Heart left ventricle (tissue), 16 donors: ENCODE data around the gene DRC7. TPM values are rescaled to one million over a fixed set of nuclear protein-coding genes. Genes with fewer than 3 reads are reported as not detected.

Experiments
- ATAC-seq, 4 donors: fragments of 200-7000 bp; cut with Tn5 transposase; one replicate each; pipeline ENCODE4 v1.9.1; 2020 to 2022; ENCODE audit warnings: moderate library complexity in 4 of 4, mild to moderate bottlenecking in 3 of 4, moderate number of reproducible peaks in 1 of 4
- DNase-seq, 5 donors: peaks; one replicate each; pipeline ENCODE4 v3.0.0-alpha.2; 2020
- H3K27ac ChIP-seq, 12 donors: fragments of 200-600 bp; sonication (generic) in 4 of 12; one replicate each; pipeline versions ENCODE4 v1.5.0 to v1.8.0; 2016 to 2022; ENCODE audit warnings: mild to moderate bottlenecking in 2 of 12
- H3K27me3 ChIP-seq, 9 donors: fragments of 200-600 bp; sonication (generic) in 2 of 9; one replicate each; pipeline versions ENCODE4 v1.5.1 to v1.8.0; 2016 to 2022; ENCODE audit warnings: mild to moderate bottlenecking in 3 of 9
- H3K36me3 ChIP-seq, 9 donors: fragments of 200-600 bp; sonication (generic) in 2 of 9; one replicate each; pipeline versions ENCODE4 v1.5.0 to v1.8.0; 2018 to 2022; ENCODE audit warnings: mild to moderate bottlenecking in 2 of 9
- H3K4me1 ChIP-seq, 12 donors: fragments of 200-600 bp; sonication (generic) in 4 of 12; one replicate each; pipeline versions ENCODE4 v1.5.0 to v1.8.0; 2016 to 2022; ENCODE audit warnings: mild to moderate bottlenecking in 3 of 12
- H3K4me3 ChIP-seq, 12 donors: fragments of 200-600 bp; sonication (generic) in 4 of 12; one replicate each; pipeline versions ENCODE4 v1.5.0 to v1.8.0; 2017 to 2022; ENCODE audit warnings: mild to moderate bottlenecking in 9 of 12, moderate library complexity in 4 of 12
- H3K9me3 ChIP-seq, 12 donors: fragments of 200-600 bp; sonication (generic) in 4 of 12; one replicate each; pipeline versions ENCODE4 v1.5.0 to v1.8.0; 2016 to 2022; ENCODE audit warnings: mild to moderate bottlenecking in 1 of 12
- CTCF ChIP-seq, 12 donors: fragments of 200-600 bp; sonication (generic) in 4 of 12; IDR thresholded peaks; one replicate each; pipeline versions ENCODE4 v1.5.0 to v1.8.0; 2018 to 2022; ENCODE audit warnings: antibody characterized with exemption in 12 of 12, mild to moderate bottlenecking in 5 of 12
- POLR2A ChIP-seq, 2 donors: fragments of 450-650 bp; IDR thresholded peaks; one replicate each; pipeline ENCODE4 v1.6.1; 2017; ENCODE audit warnings: antibody characterized with exemption in 2 of 2, mild to moderate bottlenecking in 2 of 2, moderate library complexity in 2 of 2
- WGBS, 4 donors: extraction: QIAGEN DNeasy Blood & Tissue Kit in 2 of 4; methylation state at CpG; one replicate each; pipeline versions ENCODE4 v1.1.5 to v1.1.7; 2013 to 2018; 5-methylcytosine and 5-hydroxymethylcytosine counted together
- intact Hi-C, 10 donors: fragments of 100-400 bp; cut with DNase I; formaldehyde crosslinking; loops; one replicate each; pipeline versions ENCODE4 v1.11.1 to v1.14.2; 2022
- polyA plus RNA-seq, 2 donors: library from polyadenylated mRNA; stranded (reverse); fragments of 200-250 nt; gene quantifications; one replicate each; pipeline ENCODE4 v1.2.3, GENCODE V29; 2013
- total RNA-seq, 9 donors: library from RNA; depleted of rRNA in 2 of 9; stranded (reverse); fragments of >200 nt in 2 of 9; fragmentation: NEBNext Ultra II Directional in 3 of 9; extraction: Animal tissue kit (Norgen Biotek cat#: 25700) in 3 of 9; gene quantifications; one replicate each; pipeline versions ENCODE4 v1.1.0 to v1.2.4, GENCODE V29; 2016 to 2023
- donor health status: ischemic (EF 13 %, LVEDD 7.1; RV severe dilation, severe dysfunction).
- donor health status: healthy with polysubstance abuse.
- donor health status: DM: no; HTN: yes; CAD: no.
- donor health status: DM: no; HTN: no; CAD: no.
- donor health status: ischemic (EF 25% LVEDD 6.9; RV normal size, moderate dysfunction).
- donor health status: ischemic (EF 25% LVEDD 5.7; RV mildly dilated, moderate dysfunction).
- donor health status: healthy.
- donor health status: DM: yes; HTN: yes; CAD: no.
- donor health status: ischemic (EF 35%, LVEDD 5.7; RV mildly dilated, moderate dysfunction).
- donor health status: nonischemic (EF 11% LVEDD 7.7; RV severe dilation, severe dysfunction).
- donor health status: DM: yes; HTN: yes; CAD: no.
- donor health status: PGD.
- donor health status: ischemic (EF 29% LVEDD 5.4; RV normal size, mild dysfunction).
- donor health status: nonischemic (EF 23%, LVEDD 6.1; RV moderate dilation, normal function).

The DRC7 gene
- total and polyA plus RNA-seq, 11 donors, result 0.29 TPM; not detected in 10

- intact Hi-C loops, result loop anchor here (2.0 to 10.0 kb wide), 10 partner anchors 36 to 249 kb away; partner anchors contain the start of genes USB1 (in 5 of the 10), ZNF319 (in 5 of the 10) and KIFC3 (in 4 of the 10)
- Histone ChIP-seq H3K4me3 (no peak overlapping the region), H3K9me3 (no peaks in the 10 kb centered on the region), H3K27ac (no peak overlapping the region), H3K36me3 (peaks cover 0 to 70% (median 18%) of the 10 kb centered on the region in 9 donors), H3K27me3 (no peaks in the 10 kb centered on the region), H3K4me1 (peaks cover 0 to 29% (median 14%) of the 10 kb centered on the region in 12 donors)
- DNase-seq, result peak in 2 of 5 donors; percentile 17 to 25
- no peak for ATAC-seq
- WGBS, 4 donors, result 75 to 82% (median 78%) methylated on average over 18 of the region's 18 CpGs
- TF ChIP-seq POLR2A (IDR thresholded peaks at IDR 0.05), result no peak
- no peak for TF ChIP-seq CTCF (IDR thresholded peaks at IDR 0.05)
Observed at GRCh38 chr16:57755726-57756423, 61.3 kb downstream of the DRC7 start.

- Histone ChIP-seq H3K4me3 (no peak overlapping the region), H3K36me3 (peaks cover 0 to 70% (median 26%) of the 10 kb centered on the region in 9 donors), H3K4me1 (peaks cover 0 to 29% (median 14%) of the 10 kb centered on the region in 12 donors), H3K9me3 (no peaks in the 10 kb centered on the region), H3K27ac (peak overlapping the region in 1 of 12 donors; percentile 50), H3K27me3 (no peaks in the 10 kb centered on the region)
- 67 to 85% (median 84%) methylated on average over 6 to 15 of the region's 15 CpGs for WGBS, 4 donors
- no peak for TF ChIP-seq POLR2A (IDR thresholded peaks at IDR 0.05)
- no peak for TF ChIP-seq CTCF (IDR thresholded peaks at IDR 0.05)
- no peak for ATAC-seq
- intact Hi-C loops, result loop anchor here (1.0 to 10.0 kb wide), 11 partner anchors 36 to 248 kb away; partner anchors contain the start of genes USB1 (in 5 of the 10), ZNF319 (in 5 of the 10) and KIFC3 (in 4 of the 10)
- DNase-seq, result peak in 1 of 5 donors; percentile 58
Observed at GRCh38 chr16:57756424-57757325, 62.1 kb downstream of the DRC7 start.

GRCh38 chr16:57757326-57757786 lies 62.8 kb downstream of the DRC7 start:
- TF ChIP-seq POLR2A (IDR thresholded peaks at IDR 0.05), result no peak
- TF ChIP-seq CTCF (IDR thresholded peaks at IDR 0.05), result peak in 11 of 12 donors; percentile 95 to 99 (median 98)
- peaks cover 0 to 29% (median 14%) of the 10 kb centered on the region in 12 donors for H3K4me1 ChIP-seq
- H3K36me3 ChIP-seq, result peaks cover 0 to 71% (median 33%) of the 10 kb centered on the region in 9 donors
- H3K27ac ChIP-seq, result peak overlapping the region in 11 of 12 donors; percentile 50 to 81 (median 73)
- intact Hi-C loops, result loop anchor here (1.0 to 10.0 kb wide), 11 partner anchors 35 to 247 kb away; partner anchors contain the start of genes USB1 (in 5 of the 10), ZNF319 (in 5 of the 10) and KIFC3 (in 4 of the 10)
- no peak overlapping the region for H3K4me3 ChIP-seq
- no peaks in the 10 kb centered on the region for H3K9me3 ChIP-seq
- ATAC-seq, result peak; percentile 82 to 90 (median 84)
- DNase-seq, result peak; percentile 89 to 96 (median 89)
- no peaks in the 10 kb centered on the region for H3K27me3 ChIP-seq
- WGBS, 4 donors, result 51 to 66% (median 60%) methylated on average over 8 to 11 of the region's 11 CpGs
